CD4-positive, alpha-beta T cell treated with Interleukin-21 for 1 hour (primary cell): Measurements from ENCODE around the gene TFPI.
"Not testable (repeated sequence)": the region's sequence is repeated elsewhere in the genome, so short reads cannot be mapped to it uniquely, and the experiment has no call there.

Source experiments
- DNase-seq: peaks from one replicate; pipeline ENCODE4 v3.0.0-alpha.2; 2020

Gene TFPI

DNA sequence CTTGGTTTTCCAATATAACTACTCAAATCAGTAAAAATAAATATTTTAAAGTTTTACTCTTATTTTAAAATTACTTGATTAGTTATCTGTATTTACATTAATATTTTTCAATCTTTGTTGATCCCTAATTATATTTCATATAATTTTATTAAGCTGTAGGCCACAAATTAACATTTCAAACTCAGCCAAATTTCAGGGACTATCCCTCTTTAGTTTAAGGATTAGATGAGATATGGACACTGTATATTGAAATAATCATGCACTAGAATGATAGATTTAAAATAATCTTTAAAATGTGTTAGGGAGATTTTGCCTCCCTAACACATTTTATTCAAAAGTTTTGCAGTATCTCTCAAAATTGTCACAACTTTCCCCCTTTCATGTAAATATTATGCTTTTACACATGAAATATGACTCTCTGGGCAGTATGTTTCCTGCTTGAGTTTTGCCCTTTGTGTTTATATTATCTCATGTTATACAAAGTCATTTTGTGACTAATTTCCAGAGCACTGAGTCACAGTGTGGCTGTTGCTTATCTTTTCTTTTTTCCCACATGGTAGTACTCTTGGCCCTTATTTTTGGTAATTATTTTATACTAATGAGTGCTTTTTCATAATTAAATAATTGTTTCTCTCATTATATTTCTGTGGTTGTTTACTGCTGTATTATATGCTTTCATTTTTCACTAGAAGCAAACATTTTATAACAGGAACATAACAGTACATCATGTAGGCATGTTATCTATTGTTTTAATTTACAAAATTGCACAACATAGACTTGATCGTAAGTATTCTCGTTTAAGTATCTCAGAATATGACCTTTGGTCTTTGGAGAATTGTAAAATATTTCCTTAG lies 1.2 kb downstream of the TFPI start:
- no peak for DNase-seq

DNA sequence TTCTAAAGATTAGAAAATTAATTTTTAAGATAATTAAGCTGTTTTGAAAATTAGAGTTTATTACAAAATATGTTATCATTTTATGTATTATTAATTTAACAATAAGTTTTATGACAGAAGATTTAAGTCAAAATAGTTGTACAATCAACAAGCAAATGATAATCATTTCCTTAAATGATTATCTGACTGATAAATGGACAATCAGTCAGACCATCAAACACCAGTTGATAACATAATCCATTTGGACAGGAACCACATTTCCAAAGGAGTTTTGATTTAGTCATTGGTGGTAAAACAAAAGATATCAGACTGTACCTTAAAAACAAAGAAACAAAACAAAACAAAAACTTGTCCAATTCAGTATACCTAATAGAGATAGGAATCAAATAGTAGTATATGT lies 1.9 kb downstream of the TFPI start:
- DNase-seq = no peak

DNA sequence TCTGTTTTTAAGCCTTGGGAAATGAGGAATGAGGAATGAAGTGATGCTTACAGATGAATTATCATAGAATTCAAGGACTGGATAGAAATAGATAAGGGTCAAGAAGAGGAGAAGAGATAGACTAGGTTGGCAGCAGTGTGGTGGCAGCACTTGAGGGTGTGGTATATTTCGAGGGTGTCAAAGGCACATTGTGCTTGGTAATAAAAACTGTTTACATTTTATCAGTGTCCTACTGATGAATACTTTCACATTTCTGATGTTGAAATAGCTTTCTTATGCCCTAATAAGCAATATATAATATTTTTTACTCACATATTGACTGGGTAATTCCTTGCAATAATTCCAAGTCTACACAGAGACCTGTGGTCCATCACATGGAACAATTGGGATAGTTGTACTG lies 3.4 kb downstream of the TFPI start:
- no peak for DNase-seq

DNA sequence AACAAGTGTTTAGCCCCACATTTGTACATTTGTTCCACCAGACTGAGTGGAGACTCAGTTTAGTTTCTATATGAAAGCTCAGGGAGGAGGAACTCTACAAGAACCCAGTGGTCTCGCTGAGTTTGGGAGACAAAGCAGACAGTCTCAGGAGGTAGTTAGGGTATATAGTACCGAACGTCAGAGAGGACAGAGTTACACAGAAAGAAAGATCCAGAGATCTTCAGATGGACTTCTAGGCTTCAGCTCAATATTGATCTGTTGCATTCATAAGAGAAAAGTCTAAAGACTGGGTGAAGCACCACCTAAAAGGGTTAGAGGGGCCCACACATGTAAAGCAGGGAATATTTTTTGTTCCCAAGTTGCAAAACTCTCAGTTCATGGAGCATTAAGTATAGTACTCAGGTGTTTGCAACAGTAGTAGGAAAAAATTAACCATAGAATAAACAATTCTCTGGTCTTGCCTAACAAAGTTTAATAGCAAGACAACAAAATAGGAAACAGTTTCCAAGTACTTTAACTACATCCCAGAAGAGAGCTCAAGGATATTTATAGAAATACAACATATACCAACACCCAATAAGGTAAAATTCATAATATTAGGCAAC lies 4.2 kb downstream of the TFPI start:
- DNase-seq = no peak

DNA sequence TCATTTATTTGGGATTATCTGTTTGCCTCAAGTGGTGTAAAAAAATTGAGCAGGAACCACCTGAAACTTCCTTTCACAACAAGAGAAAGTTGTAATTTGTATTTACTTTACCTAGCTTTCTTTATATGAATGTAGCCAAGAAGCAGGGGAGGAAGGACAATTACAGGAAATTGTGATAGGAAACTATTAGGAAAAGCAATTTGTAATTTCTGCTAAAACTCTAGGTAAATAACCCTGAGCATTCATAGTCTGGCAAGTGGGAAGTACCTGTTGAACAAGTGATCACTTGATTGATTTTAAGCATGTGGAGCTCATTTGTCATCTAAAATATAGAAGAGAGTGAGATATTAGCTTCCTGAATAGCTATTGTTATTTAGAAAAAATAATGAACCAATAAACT lies 5.0 kb downstream of the TFPI start:
- no peak for DNase-seq

DNA sequence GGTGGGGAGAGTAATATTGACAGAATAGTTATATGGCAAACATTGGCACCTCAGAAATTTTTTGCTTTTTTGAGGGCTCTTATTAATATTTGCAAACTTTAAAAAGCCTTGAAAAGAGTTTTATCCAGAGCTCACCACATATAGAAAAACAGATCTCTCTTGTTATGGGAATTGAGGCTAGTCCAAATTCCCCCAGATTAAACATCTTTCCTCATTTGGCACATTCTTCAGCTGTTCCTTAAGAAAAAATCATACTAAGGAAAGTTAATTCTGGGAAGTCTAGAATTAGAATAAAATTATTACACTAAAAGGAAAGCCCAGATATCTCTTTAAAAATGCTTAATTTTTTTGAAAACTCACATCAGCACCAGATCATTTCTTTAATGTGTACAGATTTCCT lies 5.6 kb downstream of the TFPI start:
- DNase-seq = no peak

DNA sequence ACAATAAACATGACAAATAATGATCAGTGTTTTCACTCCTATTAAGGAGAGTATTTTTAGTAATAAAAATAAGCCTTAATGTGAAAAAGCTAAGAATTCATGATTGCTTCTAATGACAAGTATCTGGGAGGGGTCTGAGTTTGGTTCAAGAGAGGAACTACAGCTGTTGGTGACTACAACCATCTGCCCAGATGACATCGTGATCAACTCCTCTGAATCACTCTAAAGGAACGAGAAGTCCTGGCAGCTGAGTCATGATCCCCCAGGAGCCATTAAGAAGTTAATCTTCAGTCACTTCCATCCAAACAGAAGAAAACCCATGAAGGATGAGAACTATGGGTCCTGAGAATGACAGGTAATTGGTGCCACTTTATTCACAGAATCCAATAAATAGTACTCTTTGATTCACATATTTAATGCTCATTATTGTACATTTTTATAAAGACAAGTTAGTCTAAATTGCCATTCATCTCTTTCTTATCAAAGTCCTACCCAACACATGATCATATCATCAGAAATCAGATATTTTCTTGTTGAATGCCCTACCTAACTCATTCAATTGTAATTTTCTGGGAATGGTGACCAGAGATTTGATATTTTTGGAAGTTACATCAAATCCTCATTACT lies 6.8 kb downstream of the TFPI start:
- no peak for DNase-seq

DNA sequence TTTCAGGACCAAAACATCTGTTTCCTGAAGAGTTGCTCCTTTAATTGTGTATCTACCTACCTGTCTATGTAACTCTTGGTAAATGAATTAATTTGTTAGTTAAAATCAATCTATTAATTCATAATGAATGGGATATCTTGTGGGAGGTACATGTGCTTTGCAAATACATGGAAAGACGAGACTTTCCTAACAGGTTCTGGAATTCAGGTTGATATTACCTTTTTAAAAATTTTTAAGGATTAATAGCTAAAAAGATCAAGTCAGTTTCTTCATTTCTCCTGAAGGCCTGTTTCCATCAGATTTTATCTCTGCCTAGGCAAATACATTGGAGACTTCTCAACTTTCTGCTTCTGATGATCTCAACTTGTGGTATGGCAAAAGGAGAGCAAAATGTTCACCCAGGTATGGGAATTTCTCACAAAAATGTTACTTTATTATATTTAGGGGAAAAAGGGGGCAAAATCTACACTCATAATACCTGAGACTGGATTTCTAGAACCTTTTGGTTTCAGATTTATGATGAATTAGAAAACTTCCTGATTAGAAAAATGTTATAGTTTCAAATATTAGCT lies 7.4 kb downstream of the TFPI start:
- no peak for DNase-seq

DNA sequence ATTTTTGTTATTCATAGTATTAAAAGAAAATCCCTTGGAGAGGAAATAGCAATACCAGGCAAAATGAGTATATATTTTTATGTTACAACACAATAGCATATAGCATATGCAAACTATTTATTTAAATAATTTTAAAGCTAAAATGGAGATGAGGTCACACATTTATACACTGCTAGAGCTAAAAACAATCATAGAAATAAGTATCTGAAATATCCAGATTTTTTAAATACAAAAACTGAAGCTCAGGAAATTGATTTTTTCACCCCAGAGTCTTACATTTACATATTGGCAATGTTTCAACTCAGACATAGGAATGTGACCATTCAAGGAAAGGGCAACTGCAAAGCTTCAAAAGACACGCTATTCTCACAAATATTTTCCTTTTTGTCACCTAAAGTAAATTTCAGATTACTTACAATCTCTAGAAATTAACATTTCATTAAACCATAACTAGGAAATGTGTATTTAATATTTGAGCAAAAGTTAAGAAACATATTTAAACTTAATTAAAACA lies 8.9 kb downstream of the TFPI start:
- no peak for DNase-seq

DNA sequence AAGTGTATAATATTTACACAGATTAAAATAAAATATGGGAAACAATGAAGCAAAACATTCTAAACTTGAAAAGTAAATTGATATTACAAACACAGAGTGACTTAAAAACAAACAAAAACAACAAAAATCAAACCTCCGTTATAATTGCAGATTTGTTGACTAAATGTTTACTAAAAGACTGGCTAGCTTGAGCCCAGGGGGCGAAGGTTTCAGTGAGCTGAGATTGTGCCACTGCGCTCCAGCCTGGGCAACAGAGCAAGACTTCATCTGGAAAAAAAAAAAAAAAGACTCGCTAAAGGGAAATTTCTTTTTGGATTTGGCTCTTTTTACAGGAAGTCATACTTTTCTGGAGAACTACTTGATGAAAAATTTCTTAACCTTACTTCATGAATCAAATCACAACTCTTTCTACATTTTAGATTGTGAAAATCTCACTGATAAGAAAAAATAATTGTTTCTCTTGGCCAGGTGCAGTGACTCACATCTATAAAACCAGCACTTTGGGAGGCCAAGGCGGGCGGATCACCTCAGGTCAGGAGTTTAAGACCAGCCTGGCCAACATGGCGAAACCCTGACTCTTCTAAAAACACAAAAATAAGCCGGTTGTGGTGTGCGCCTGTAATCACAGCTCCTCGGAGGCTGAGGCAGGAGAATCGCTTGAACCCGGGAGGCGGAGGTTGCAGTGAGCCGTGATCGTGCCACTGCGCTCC lies 9.7 kb downstream of the TFPI start:
- no peak for DNase-seq

DNA sequence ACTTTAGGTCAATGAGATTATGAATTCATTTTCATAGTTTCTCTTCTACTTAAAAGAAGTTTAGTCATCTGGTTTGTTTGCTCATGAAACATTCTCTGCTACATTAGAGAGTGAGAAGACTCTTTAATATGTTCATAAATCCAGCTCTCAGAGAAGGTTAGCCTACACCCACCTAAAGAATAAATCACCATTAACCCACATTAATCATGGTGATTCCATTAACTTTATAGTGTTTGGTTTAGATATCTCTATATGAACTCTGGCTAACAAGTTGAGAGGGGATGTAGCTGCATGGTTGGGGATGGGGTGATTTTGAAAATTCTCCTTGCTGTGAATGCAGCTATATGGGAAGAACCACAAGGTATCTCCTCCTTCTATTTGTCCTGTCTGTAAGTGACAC lies 10.7 kb downstream of the TFPI start:
- DNase-seq = no peak

DNA sequence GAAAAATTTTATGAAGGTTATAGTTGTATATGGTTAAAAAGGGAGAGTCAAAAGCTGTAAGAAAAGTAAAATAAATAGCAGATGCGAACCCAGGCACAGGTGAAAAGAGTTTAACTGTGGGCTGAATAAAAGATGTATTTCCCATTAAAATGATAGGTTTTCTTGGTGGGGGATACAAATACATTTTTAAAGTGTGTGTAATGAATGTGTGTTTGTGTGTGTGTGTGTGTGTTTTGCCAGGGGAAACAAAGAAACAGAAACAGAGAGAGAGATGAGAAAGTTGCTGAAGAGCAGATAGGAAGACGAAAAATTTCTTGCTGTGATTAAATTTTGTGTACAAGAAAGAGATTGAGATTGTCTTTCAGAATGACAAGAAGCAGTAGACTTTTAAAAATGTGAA lies 12.1 kb downstream of the TFPI start:
- DNase-seq = no peak

DNA sequence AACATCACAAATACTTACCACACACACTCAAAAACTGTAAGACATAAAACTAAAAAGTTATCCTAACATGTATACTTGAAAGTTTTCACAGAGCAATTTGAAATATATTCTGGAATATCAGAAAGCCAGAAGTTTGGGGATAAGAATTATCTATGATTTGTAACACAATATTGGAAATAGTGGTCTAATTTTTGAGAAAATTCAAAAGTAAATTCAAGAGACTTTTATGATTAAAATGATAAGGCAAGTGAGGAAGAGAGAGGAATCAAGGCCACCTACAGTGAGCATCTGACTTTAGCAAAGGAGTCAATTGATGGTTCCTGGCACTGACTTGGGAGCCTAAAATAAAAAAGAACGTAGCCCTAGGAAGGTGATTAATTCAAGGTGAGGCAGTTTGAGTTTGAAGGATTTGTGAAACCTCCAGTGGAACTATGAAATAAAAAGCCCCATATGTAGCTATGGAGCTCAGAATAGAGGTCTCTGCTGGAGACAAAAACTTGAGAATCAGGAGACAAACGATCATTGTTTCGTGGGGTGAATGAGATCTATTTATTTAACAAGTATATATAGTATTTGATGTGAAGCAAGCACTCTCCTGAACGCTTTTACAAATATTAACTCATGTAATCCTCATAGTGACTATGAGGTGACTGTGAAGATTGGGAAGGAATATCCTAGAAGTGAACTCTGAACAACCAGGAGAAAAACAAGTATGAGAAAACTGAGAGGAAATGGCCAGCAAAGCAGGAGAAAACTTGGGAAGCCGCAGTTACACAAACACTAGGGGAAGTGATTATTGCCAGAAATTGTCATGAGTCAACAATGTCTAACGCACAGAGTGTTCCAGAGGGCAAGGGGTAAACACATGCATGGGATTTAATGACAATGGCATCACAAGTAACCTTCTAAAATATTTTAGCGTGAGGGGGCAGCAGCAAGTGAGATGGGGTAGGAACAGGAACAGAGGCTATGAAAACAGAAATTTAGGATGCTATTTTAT lies 12.8 kb downstream of the TFPI start:
- DNase-seq = no peak

DNA sequence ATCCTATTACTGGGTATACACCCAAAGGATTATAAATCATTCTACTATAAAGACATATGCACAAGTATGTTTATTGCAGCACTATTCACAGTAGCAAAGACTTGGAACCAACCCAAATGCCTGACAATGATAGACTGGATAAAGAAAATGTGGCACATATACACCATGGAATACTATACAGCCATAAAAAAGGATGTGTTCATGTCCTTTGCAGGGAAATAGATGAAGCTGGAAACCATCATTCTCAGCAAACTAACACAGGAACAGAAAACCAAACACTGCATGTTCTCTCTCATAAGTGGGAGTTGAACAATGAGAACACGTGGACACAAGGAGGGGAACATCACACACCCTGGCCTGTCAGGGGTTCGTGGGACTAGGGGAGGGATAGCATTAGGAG lies 16.0 kb downstream of the TFPI start:
- not testable (repeated sequence) for DNase-seq

DNA sequence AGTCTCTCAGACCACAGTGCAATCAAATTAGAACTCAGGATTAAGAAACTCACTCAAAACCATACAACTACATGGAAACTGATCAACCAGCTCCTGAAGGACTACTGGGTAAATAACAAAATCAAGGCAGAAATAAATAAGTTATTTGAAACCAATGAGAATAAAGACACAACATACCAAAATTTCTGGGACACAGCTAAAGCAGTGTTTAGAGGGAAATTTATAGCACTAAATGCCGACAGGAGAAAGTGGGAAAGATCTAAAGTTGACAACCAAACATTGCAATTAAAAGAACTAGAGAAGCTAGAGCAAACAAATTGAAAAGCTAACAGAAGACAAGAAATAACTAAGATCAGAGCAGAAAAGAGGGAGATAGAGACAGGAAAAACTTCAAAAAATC lies 18.9 kb downstream of the TFPI start:
- DNase-seq = not testable (repeated sequence)

DNA sequence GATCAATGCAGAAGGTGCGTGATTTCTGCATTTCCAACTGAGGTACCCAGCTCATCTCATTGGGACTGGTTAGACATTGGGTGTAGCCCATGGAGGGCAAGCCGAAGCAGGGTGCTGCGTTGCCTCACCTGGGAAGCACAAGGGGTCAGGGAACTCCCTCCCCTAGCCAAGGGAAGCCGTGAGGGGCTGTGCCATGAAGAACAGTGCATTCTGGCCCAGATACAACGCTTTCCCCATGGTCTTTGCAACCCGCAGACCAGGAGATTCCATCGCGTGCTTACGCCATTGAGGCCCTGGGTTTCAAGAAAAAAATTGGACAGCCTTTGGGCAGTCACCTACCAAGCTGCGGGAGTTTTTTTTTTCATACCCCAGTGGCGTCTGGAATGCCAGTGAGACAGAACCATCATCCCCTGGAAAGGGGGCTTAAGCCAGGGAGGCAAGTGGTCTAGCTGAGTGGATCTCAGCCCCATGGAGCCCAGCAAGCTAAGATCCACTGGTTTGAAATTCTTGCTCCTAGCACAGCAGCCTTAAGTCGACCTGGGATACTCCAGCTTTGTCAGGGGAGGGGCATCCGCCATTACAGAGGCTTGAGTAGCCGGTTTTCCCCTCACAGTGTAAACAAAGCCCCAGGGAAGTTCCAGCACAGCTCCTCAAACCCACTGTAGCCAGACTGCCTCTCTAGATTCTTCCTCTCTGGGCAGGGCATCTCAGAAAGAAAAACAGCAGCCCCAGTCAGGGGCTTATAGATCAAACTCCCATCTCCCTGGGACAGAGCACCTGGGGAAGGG lies 21.7 kb downstream of the TFPI start:
- no peak for DNase-seq

DNA sequence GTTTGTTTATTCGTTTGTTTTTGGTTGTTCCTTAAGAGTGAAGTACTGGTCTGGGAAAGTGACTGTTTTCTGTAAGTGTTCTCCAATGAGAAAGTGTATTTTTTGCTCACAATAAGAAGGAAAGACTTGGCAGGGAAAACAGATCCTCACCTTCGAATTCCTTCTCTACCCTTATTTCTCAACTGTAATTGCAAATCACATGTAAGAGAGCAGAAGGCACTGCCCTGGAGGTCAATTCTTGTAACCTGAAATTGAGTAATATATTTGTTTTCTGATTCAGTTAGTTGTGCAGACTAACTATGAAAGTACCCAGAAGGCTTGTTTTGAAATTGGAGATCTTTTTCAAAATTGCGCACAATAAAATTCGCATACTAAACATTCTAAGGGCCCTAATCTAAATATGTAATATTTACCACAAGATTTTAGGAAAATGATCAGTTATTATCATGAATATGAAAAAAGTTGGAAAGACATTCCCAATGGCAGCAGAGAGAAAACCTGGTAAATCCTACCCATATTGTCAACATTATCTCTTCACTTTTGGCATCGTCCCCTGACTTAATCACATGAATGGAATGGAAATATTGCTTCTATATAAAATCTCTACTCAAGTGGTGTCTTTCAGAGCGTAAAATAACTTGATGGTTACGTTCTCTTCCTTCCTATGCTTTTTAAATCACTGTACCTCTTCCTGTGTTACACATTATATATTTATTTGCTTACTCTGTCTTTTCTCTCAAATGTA lies 24.1 kb downstream of the TFPI start:
- DNase-seq = no peak

DNA sequence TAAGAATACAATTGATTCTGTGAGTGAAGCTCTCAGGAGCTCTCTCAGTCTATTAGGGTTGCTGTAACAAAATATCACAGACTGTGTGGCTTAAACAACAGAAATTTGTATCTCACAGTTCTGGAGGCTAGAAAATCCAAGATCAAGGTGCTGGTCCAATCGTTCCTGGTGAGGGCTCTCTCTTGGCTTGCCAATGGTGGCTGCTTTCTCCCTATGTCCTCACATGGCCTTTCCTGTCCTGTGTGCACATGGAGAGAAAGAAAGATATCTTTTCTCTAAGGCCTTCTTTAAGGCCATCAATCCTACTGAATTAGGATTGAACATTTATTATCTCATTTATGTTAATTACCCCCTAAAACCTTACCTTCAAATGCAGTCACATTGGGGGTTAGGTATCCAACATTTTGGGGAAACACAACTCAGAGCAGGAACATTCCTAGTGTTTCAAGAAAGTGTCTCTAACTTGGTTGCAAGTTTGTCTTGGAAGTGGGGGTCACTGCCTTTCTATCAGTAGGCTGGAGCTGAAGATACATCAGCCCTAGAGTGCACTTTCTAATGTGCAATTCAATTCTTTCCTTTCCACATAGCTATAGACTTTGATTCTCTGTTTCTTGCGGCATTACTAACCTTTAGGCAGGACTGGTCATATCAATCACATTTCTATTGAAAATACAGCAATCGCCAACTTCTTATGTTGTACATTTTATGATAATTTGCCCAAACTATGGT lies 24.8 kb downstream of the TFPI start:
- no peak for DNase-seq

DNA sequence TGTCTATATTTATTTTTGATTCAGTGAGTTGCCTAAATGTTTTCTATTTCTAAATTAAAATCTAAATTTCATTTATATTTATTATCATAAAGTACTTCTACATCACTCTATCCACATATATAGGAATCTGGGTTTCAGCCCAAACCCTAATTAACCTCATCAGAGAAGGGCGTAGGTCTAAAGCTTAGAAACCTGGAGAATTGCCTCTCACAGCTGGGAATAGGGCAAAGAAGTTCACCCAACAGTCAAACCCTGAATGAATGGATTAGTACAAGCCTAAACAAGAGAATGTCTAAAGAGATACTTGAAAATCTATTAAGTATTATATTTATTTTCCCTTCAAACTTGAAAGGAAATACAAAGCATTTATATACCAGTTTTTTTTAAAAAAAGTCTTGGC lies 26.2 kb downstream of the TFPI start:
- DNase-seq = no peak
